WTC11 (cell line): ENCODE data around the gene ZNF35.
"Not testable (repeated sequence)": the region's sequence is repeated elsewhere in the genome, so short reads cannot be mapped to it uniquely, and the experiment has no call there.

ENCODE experiments used
- CREB1 ChIP-seq: sonication (generic); formaldehyde crosslinking; IDR thresholded peaks from 2 replicates; pipeline ENCODE4 v1.8.0; 2023; ENCODE audit warnings: mild to moderate bottlenecking, missing genetic modification reagents
- TF ChIP-seq, protein P1 (sequence below): fragments of 200-600 bp; IDR thresholded peaks from 2 replicates; pipeline ENCODE4 v1.8.0; 2022; ENCODE audit warnings: antibody characterized with exemption

DNA sequence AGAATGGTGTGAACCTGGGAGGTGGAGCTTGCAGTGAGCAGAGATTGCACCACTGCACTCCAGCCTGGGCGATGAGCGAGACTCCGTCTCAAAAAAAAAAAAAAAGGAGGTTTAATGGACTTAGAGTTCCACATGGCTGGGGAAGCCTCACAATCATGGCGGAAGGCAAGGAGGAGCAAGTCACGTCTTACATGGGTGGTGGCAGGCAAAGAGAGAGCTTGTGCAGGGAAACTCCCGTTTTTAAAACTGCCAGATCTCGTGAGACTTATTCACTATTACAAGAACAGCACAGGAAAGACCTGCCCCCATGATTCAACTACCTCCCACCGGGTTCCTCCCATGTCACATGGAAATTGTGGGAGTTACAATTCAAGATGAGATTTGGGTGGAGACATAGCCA, 24.9 kb downstream of the ZNF35 start:
- TF ChIP-seq, protein P1, sequence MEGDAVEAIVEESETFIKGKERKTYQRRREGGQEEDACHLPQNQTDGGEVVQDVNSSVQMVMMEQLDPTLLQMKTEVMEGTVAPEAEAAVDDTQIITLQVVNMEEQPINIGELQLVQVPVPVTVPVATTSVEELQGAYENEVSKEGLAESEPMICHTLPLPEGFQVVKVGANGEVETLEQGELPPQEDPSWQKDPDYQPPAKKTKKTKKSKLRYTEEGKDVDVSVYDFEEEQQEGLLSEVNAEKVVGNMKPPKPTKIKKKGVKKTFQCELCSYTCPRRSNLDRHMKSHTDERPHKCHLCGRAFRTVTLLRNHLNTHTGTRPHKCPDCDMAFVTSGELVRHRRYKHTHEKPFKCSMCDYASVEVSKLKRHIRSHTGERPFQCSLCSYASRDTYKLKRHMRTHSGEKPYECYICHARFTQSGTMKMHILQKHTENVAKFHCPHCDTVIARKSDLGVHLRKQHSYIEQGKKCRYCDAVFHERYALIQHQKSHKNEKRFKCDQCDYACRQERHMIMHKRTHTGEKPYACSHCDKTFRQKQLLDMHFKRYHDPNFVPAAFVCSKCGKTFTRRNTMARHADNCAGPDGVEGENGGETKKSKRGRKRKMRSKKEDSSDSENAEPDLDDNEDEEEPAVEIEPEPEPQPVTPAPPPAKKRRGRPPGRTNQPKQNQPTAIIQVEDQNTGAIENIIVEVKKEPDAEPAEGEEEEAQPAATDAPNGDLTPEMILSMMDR, result not testable (repeated sequence)
- TF ChIP-seq CREB1 (CRISPR knock-in tag), result not testable (repeated sequence)
